Measurements from ENCODE around the gene C3orf20. TPM values are rescaled to one million over a fixed set of nuclear protein-coding genes. Genes with fewer than 3 reads are reported as not detected.
A peak's percentile ranks its signal among the peaks of the same experiment; 100 is the strongest.
"Not testable (repeated sequence)": the region's sequence is repeated elsewhere in the genome, so short reads cannot be mapped to it uniquely, and the experiment has no call there.

The C3orf20 gene
- total RNA-seq, 1 donor: 0.21 TPM

DNA sequence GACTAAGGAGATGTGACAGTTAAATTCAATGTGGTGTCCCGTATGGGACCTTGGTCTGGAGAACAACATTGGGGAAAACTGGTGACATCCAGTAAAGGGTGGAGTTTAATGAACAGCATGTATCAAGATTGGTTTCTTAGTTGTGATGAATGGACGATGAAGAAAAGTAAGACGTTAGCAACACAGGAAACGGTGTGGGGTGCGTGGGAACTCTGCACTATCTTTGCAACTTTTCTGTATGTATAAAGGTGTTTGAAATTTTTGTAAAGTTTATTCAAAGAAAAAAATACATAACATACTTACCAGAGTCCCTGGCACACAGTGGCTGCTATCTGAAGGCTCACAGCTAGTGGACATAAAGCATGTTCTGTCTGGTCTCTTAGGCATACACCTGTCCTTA lies 29.5 kb upstream of the C3orf20 start:
- H3K27me3 ChIP-seq (ENCODE audit: insufficient read depth, low read length): peaks cover 3% of the 10 kb centered on the region
- no peaks in the 10 kb centered on the region for H3K9me3 ChIP-seq (ENCODE audit: low read depth, low read length)
- H3K4me1 ChIP-seq (ENCODE audit: insufficient read depth, low read length): peaks cover 11% of the 10 kb centered on the region
- H3K4me3 ChIP-seq (ENCODE audit: low read length): no peak overlapping the region

- Histone ChIP-seq H3K4me3 (ENCODE audit: low read length) (no peak overlapping the region), H3K4me1 (ENCODE audit: insufficient read depth, low read length) (peaks cover 16% of the 10 kb centered on the region), H3K9me3 (ENCODE audit: low read depth, low read length) (no peaks in the 10 kb centered on the region), H3K27me3 (ENCODE audit: insufficient read depth, low read length) (no peaks in the 10 kb centered on the region)
These were observed 28.8 kb upstream of the C3orf20 start for GRCh38 chr3:14646131-14646573.

GRCh38 chr3:14646589-14647413 lies 28.1 kb upstream of the C3orf20 start:
- Histone ChIP-seq H3K9me3 (ENCODE audit: low read depth, low read length) (no peaks in the 10 kb centered on the region), H3K4me1 (ENCODE audit: insufficient read depth, low read length) (peaks cover 16% of the 10 kb centered on the region), H3K4me3 (ENCODE audit: low read length) (no peak overlapping the region), H3K27me3 (ENCODE audit: insufficient read depth, low read length) (no peaks in the 10 kb centered on the region)

GRCh38 chr3:14647976-14648955 lies 26.7 kb upstream of the C3orf20 start:
- Histone ChIP-seq H3K4me1 (ENCODE audit: insufficient read depth, low read length) (peaks cover 27% of the 10 kb centered on the region), H3K27me3 (ENCODE audit: insufficient read depth, low read length) (no peaks in the 10 kb centered on the region), H3K4me3 (ENCODE audit: low read length) (no peak overlapping the region), H3K9me3 (ENCODE audit: low read depth, low read length) (no peaks in the 10 kb centered on the region)

DNA sequence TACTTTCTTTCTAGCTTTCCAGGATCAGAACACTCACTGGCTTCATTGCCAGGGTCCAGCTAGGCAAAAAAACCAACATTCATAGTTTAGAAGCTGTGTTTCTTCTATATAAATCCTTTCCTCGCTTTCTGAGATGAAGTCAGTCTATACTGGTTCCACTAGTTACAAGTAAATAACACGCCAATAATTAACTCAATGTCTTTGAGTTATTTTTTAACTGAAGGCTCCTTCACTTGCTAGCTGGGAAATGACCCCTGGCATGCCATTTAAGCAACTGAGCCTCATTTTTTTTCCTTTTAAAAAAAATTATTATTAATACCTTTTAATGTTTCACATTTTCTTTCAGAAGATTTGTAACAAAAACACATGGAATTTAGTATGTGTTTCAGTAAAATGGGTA lies 25.5 kb upstream of the C3orf20 start:
- no peaks in the 10 kb centered on the region for H3K9me3 ChIP-seq (ENCODE audit: low read depth, low read length)
- H3K4me1 ChIP-seq (ENCODE audit: insufficient read depth, low read length): peaks cover 30% of the 10 kb centered on the region
- H3K4me3 ChIP-seq (ENCODE audit: low read length): no peak overlapping the region
- no peaks in the 10 kb centered on the region for H3K27me3 ChIP-seq (ENCODE audit: insufficient read depth, low read length)

- Histone ChIP-seq H3K4me1 (ENCODE audit: insufficient read depth, low read length) (peaks cover 34% of the 10 kb centered on the region), H3K27me3 (ENCODE audit: insufficient read depth, low read length) (no peaks in the 10 kb centered on the region), H3K9me3 (ENCODE audit: low read depth, low read length) (no peaks in the 10 kb centered on the region), H3K4me3 (ENCODE audit: low read length) (no peak overlapping the region)
These were observed 24.7 kb upstream of the C3orf20 start for GRCh38 chr3:14650193-14650592.

- H3K4me1 ChIP-seq (ENCODE audit: insufficient read depth, low read length): peaks cover 34% of the 10 kb centered on the region
- H3K4me3 ChIP-seq (ENCODE audit: low read length): peak within 1 kb of the TSS; percentile 62
- no peaks in the 10 kb centered on the region for H3K27me3 ChIP-seq (ENCODE audit: insufficient read depth, low read length)
- no peaks in the 10 kb centered on the region for H3K9me3 ChIP-seq (ENCODE audit: low read depth, low read length)
These were observed 23.3 kb upstream of the C3orf20 start, which contains the start of gene CCDC174 for GRCh38 chr3:14651440-14652251. CCDC174 (plus strand) TSS chr3:14651762; CDS start chr3:14651837, 75 bp downstream.

GRCh38 chr3:14652360-14652907 lies 22.5 kb upstream of the C3orf20 start:
- H3K4me3 ChIP-seq (ENCODE audit: low read length): peak overlapping the region; percentile 62
- not testable (repeated sequence) for H3K9me3 ChIP-seq (ENCODE audit: low read depth, low read length); H3K27me3 ChIP-seq (ENCODE audit: insufficient read depth, low read length)
- H3K4me1 ChIP-seq (ENCODE audit: insufficient read depth, low read length): peaks cover 34% of the 10 kb centered on the region

DNA sequence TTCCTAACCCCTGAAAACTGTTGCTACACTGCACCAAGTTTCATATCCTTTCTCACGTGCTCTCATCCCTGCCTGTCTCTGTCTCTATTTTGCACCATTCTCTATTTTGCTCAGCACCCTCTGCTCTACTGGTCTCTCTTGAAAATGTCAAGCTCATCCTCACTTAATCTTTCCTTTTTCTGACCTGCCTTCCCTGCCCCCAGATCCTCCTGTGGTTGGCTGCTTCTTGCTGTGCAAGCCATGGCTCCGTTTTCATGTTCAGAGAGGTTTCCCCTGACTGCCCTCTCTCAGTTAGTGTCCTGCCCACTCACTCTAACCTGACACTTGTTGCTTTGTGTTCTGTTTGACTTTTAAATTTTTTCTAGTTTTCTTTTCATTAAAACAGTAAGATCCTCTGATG lies 17.4 kb upstream of the C3orf20 start:
- no peaks in the 10 kb centered on the region for H3K9me3 ChIP-seq (ENCODE audit: low read depth, low read length)
- no peaks in the 10 kb centered on the region for H3K27me3 ChIP-seq (ENCODE audit: insufficient read depth, low read length)
- no peak overlapping the region for H3K4me3 ChIP-seq (ENCODE audit: low read length)
- H3K4me1 ChIP-seq (ENCODE audit: insufficient read depth, low read length): peaks cover 12% of the 10 kb centered on the region

- no peaks in the 10 kb centered on the region for H3K9me3 ChIP-seq (ENCODE audit: low read depth, low read length)
- H3K4me3 ChIP-seq (ENCODE audit: low read length): no peak overlapping the region
- no peaks in the 10 kb centered on the region for H3K27me3 ChIP-seq (ENCODE audit: insufficient read depth, low read length)
- peaks cover 3% of the 10 kb centered on the region for H3K4me1 ChIP-seq (ENCODE audit: insufficient read depth, low read length)
These were observed 16.0 kb upstream of the C3orf20 start for GRCh38 chr3:14658978-14659377.

DNA sequence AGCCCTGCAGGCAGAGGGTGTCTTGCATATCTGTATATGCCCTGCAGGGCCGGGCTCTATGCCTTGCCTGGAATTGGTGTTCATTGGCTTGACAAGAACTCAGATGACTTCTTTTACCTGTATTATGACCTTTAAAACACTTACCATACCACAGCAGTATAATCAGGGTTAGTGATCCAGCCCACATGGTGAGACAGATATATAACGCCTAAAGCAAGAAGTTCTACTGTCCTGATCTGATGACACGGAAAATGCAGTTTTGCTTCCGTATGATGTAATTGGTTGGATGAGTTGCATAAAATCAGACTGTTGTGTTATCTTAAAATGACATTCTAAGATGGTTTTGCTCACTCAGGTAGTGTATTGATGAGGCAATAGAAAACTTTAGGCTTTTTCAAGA lies 14.0 kb upstream of the C3orf20 start:
- no peak overlapping the region for H3K4me3 ChIP-seq (ENCODE audit: low read length)
- no peaks in the 10 kb centered on the region for H3K4me1 ChIP-seq (ENCODE audit: insufficient read depth, low read length)
- no peaks in the 10 kb centered on the region for H3K9me3 ChIP-seq (ENCODE audit: low read depth, low read length)
- no peaks in the 10 kb centered on the region for H3K27me3 ChIP-seq (ENCODE audit: insufficient read depth, low read length)

GRCh38 chr3:14663396-14664135 lies 11.4 kb upstream of the C3orf20 start:
- H3K27me3 ChIP-seq (ENCODE audit: insufficient read depth, low read length): no peaks in the 10 kb centered on the region
- no peak overlapping the region for H3K4me3 ChIP-seq (ENCODE audit: low read length)
- H3K4me1 ChIP-seq (ENCODE audit: insufficient read depth, low read length): no peaks in the 10 kb centered on the region
- no peaks in the 10 kb centered on the region for H3K9me3 ChIP-seq (ENCODE audit: low read depth, low read length)

- Histone ChIP-seq H3K4me1 (ENCODE audit: insufficient read depth, low read length) (no peaks in the 10 kb centered on the region), H3K9me3 (ENCODE audit: low read depth, low read length) (no peaks in the 10 kb centered on the region), H3K4me3 (ENCODE audit: low read length) (no peak overlapping the region), H3K27me3 (ENCODE audit: insufficient read depth, low read length) (no peaks in the 10 kb centered on the region)
These were observed 10.8 kb upstream of the C3orf20 start for GRCh38 chr3:14664170-14664569.

GRCh38 chr3:14672588-14672987 lies 2.4 kb upstream of the C3orf20 start:
- Histone ChIP-seq H3K9me3 (ENCODE audit: low read depth, low read length) (no peaks in the 10 kb centered on the region), H3K27me3 (ENCODE audit: insufficient read depth, low read length) (no peaks in the 10 kb centered on the region), H3K4me1 (ENCODE audit: insufficient read depth, low read length) (no peaks in the 10 kb centered on the region), H3K4me3 (ENCODE audit: low read length) (no peak overlapping the region)

Data from mononuclear cell (primary cell).